Measurements from ENCODE around the gene PRND. TPM values are rescaled to one million over a fixed set of nuclear protein-coding genes. Genes with fewer than 3 reads are reported as not detected.
"Not testable (repeated sequence)": the region's sequence is repeated elsewhere in the genome, so short reads cannot be mapped to it uniquely, and the experiment has no call there.

Gene PRND
- total and polyA plus RNA-seq, 2 experiments from 2014 or later: not detected

DNA sequence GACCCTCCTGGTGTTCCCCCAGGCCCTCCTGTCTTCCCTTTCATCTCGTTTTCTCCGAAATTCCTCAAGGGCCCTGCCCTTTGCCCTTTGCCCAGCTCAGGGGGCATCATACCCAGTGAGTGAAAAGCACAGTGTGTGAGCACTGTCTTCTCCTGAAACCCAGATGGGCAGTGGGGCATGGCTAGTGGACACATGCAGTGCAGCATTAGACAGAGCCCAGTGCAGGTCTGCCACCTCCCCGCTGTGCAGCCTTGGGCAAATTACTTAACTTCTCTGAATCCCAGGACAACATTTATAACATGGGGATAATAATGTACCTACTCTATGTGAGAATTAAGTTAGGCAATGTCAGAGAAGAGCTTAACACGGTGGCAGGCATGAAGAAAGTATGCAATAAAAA is 1.3 kb downstream of the PRND start:
- Histone ChIP-seq H4K20me1 (ENCODE audit: insufficient read depth) (no peaks in the 10 kb centered on the region), H2AFZ (no peak overlapping the region), H3F3A (ENCODE audit: insufficient read depth) (peaks cover 16% of the 10 kb centered on the region), H3K36me3 (ENCODE audit: low read depth) (no peaks in the 10 kb centered on the region), H3K9ac (no peak overlapping the region), H3K27ac (no peak overlapping the region), H3K9me3 (ENCODE audit: low read depth) (no peaks in the 10 kb centered on the region), H3K79me2 (ENCODE audit: insufficient read depth) (no peaks in the 10 kb centered on the region), H3K27me3 (replicated peaks; ENCODE audit: insufficient read depth) (no peaks in the 10 kb centered on the region), H3K4me2 (ENCODE audit: unreplicated experiment) (no peak overlapping the region), H3K9me2 (ENCODE audit: insufficient read depth) (no peaks in the 10 kb centered on the region), H3K4me1 (ENCODE audit: insufficient read depth) (peaks cover 24% of the 10 kb centered on the region), H3K4me3 (no peak overlapping the region)
- in situ Hi-C loops (cut with MboI): loop anchor here (5.0 kb wide), 1 partner anchor 116 kb away; no protein-coding TSS in a partner anchor
- DNase-seq: no peak
- WGBS, 2 experiments (ENCODE audit: low coverage in 1 of 2, low lambda C conversion rate in 2 of 2, missing lambda C conversion rate in 2 of 2): 71 to 76% methylated on average over 4 of the region's 4 CpGs
- TF ChIP-seq EZH2 (IDR thresholded peaks at IDR 0.05; ENCODE audit: insufficient read depth, poor library complexity, severe bottlenecking) (no peak), EZH2phosphoT487 (IDR thresholded peaks at IDR 0.05; ENCODE audit: insufficient read depth, low read depth) (no peak)

DNA sequence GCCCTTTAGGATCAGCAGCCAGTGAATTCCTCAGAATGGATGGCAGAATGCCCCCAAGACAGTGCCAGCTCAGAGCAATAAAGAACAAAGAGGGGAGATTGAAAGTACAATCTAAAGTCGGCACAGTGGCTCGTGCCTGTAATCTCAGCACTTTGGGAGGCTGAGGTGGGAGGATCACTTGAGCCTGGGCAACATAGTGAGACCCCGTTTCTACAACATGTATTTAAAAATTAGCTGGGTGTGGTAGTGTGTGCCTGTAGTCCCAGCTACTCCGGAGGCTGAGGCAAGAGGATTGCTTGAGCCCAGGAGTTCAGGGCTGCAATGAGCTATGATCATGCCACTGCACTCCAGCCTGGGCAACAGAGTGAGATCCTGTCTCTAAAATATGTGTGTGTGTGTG is 1.8 kb downstream of the PRND start:
- in situ Hi-C loops (cut with MboI): loop anchor here (5.0 kb wide), 1 partner anchor 116 kb away; no protein-coding TSS in a partner anchor
- 18 to 39% methylated on average over 4 of the region's 4 CpGs for WGBS, 2 experiments (ENCODE audit: low coverage in 1 of 2, low lambda C conversion rate in 2 of 2, missing lambda C conversion rate in 2 of 2)
- not testable (repeated sequence) for H4K20me1 ChIP-seq (ENCODE audit: insufficient read depth)

DNA sequence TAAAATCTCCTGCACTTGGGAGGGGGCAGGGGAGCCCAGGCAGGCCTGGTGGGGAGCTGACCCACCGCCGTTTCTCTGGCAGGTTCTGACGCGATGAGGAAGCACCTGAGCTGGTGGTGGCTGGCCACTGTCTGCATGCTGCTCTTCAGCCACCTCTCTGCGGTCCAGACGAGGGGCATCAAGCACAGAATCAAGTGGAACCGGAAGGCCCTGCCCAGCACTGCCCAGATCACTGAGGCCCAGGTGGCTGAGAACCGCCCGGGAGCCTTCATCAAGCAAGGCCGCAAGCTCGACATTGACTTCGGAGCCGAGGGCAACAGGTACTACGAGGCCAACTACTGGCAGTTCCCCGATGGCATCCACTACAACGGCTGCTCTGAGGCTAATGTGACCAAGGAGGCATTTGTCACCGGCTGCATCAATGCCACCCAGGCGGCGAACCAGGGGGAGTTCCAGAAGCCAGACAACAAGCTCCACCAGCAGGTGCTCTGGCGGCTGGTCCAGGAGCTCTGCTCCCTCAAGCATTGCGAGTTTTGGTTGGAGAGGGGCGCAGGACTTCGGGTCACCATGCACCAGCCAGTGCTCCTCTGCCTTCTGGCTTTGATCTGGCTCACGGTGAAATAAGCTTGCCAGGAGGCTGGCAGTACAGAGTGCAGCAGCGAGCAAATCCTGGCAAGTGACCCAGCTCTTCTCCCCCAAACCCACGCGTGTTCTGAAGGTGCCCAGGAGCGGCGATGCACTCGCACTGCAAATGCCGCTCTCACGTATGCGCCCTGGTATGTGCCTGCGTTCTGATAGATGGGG is 3.0 kb downstream of the PRND start:
- no peak for DNase-seq
- no peaks in the 10 kb centered on the region for H3K9me3 ChIP-seq (ENCODE audit: low read depth)
- H3K4me1 ChIP-seq (ENCODE audit: insufficient read depth): peaks cover 22% of the 10 kb centered on the region
- no peaks in the 10 kb centered on the region for H3K36me3 ChIP-seq (ENCODE audit: low read depth)
- WGBS, 2 experiments (ENCODE audit: low coverage in 1 of 2, low lambda C conversion rate in 2 of 2, missing lambda C conversion rate in 2 of 2): 86 to 89% methylated on average over 29 to 34 of the region's 34 CpGs
- no peak overlapping the region for H3K4me2 ChIP-seq (ENCODE audit: unreplicated experiment)
- no peak overlapping the region for H3K27ac ChIP-seq
- H2AFZ ChIP-seq: no peak overlapping the region
- H3F3A ChIP-seq (ENCODE audit: insufficient read depth): peaks cover 16% of the 10 kb centered on the region
- no peak overlapping the region for H3K9ac ChIP-seq
- H4K20me1 ChIP-seq (ENCODE audit: insufficient read depth): no peaks in the 10 kb centered on the region
- TF ChIP-seq EZH2 (IDR thresholded peaks at IDR 0.05; ENCODE audit: insufficient read depth, poor library complexity, severe bottlenecking) (no peak), EZH2phosphoT487 (IDR thresholded peaks at IDR 0.05; ENCODE audit: insufficient read depth, low read depth) (no peak)
- no peak overlapping the region for H3K4me3 ChIP-seq
- no peaks in the 10 kb centered on the region for H3K27me3 ChIP-seq (replicated peaks; ENCODE audit: insufficient read depth)
- no peaks in the 10 kb centered on the region for H3K9me2 ChIP-seq (ENCODE audit: insufficient read depth)
- in situ Hi-C loops (cut with MboI): loop anchor here (5.0 kb wide), 1 partner anchor 117 kb away; no protein-coding TSS in a partner anchor
- no peaks in the 10 kb centered on the region for H3K79me2 ChIP-seq (ENCODE audit: insufficient read depth)

More for the DNA sequence above, 1.8 kb downstream of the PRND start:
- H3K9me3 ChIP-seq (ENCODE audit: low read depth); H3K4me2 ChIP-seq (ENCODE audit: unreplicated experiment); H3K27me3 ChIP-seq (replicated peaks; ENCODE audit: insufficient read depth); H3K9ac ChIP-seq; H3K4me3 ChIP-seq; DNase-seq; H2AFZ ChIP-seq; H3K79me2 ChIP-seq (ENCODE audit: insufficient read depth); H3K9me2 ChIP-seq (ENCODE audit: insufficient read depth); H3K36me3 ChIP-seq (ENCODE audit: low read depth); H3K27ac ChIP-seq: not testable (repeated sequence)
- Histone ChIP-seq H3K4me1 (ENCODE audit: insufficient read depth) (peaks cover 24% of the 10 kb centered on the region), H3F3A (ENCODE audit: insufficient read depth) (peaks cover 18% of the 10 kb centered on the region)

DNA sequence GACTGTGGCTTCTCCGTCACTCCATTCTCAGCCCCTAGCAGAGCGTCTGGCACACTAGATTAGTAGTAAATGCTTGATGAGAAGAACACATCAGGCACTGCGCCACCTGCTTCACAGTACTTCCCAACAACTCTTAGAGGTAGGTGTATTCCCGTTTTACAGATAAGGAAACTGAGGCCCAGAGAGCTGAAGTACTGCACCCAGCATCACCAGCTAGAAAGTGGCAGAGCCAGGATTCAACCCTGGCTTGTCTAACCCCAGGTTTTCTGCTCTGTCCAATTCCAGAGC is 3.5 kb downstream of the PRND start:
- Histone ChIP-seq H3K4me2 (ENCODE audit: unreplicated experiment) (no peak overlapping the region), H3K9me3 (ENCODE audit: low read depth) (no peaks in the 10 kb centered on the region), H3F3A (ENCODE audit: insufficient read depth) (peaks cover 11% of the 10 kb centered on the region), H3K79me2 (ENCODE audit: insufficient read depth) (no peaks in the 10 kb centered on the region), H3K27me3 (replicated peaks; ENCODE audit: insufficient read depth) (no peaks in the 10 kb centered on the region), H3K9me2 (ENCODE audit: insufficient read depth) (no peaks in the 10 kb centered on the region), H3K36me3 (ENCODE audit: low read depth) (no peaks in the 10 kb centered on the region), H3K27ac (no peak overlapping the region), H4K20me1 (ENCODE audit: insufficient read depth) (no peaks in the 10 kb centered on the region), H3K4me1 (ENCODE audit: insufficient read depth) (peaks cover 17% of the 10 kb centered on the region), H3K4me3 (no peak overlapping the region), H2AFZ (no peak overlapping the region), H3K9ac (no peak overlapping the region)
- TF ChIP-seq EZH2phosphoT487 (IDR thresholded peaks at IDR 0.05; ENCODE audit: insufficient read depth, low read depth): no peak
- TF ChIP-seq EZH2 (IDR thresholded peaks at IDR 0.05; ENCODE audit: insufficient read depth, poor library complexity, severe bottlenecking): no peak
- WGBS, 2 experiments (ENCODE audit: low coverage in 1 of 2, low lambda C conversion rate in 2 of 2, missing lambda C conversion rate in 2 of 2): 93 to 96% methylated on average over 4 of the region's 4 CpGs
- in situ Hi-C loops (cut with MboI): no loop called here
- no peak for DNase-seq
